UCSD-AML1 (cell line): ENCODE results near the gene E2F4.

Experiments
- DNase-seq: peaks from one replicate; lab custom pipeline; 2025; ENCODE audit not compliant: unreplicated experiment; lab: John Stamatoyannopoulos, UW

Gene E2F4

GRCh38 chr16:67207249-67208091 is 15.5 kb downstream of the E2F4 start:
- DNase-seq, result peak; percentile 26

GRCh38 chr16:67208154-67208896 is 16.4 kb downstream of the E2F4 start:
- no peak for DNase-seq

GRCh38 chr16:67209565-67209964 is 17.6 kb downstream of the E2F4 start:
- no peak for DNase-seq

- DNase-seq, result no peak
These were observed 18.3 kb downstream of the E2F4 start for GRCh38 chr16:67210069-67210937.

DNA sequence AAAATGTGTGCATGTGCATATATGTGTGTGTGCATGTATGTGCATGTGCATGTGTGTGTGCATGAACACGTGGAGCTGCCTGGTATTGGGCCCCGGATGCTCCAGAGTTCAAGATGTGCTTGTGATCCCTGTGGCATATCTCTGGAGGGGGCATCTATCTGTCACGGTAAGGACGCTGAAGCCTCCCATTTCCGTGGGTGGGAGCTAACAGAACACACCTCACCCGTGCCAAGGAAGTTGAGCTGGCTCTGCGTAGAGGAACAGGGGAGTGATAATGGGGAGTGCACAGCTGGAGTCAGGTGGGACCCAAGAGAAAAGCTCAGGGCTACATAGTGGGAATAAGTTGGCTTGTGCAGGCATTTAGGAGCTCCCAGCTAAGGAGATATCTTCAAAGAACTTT is 19.7 kb downstream of the E2F4 start:
- no peak for DNase-seq

DNA sequence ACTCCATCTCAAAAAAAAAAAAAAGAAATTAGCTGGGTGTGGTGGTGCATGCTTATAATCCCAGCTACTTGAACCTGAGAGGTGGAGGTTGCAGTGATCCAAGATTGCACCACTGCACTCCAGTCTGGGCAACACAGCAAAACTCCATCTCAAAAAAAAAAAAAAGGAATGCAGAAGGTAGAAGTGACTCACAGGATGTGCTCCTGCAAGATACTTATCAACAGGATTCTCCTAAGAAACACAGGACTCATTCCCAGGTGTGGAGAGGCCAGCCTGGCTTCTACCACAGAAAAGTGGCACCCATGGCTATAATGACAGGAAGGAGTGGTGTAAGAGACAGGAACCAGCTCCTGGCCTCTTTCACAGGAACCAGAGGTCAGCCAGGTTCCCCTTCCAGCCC is 20.8 kb downstream of the E2F4 start:
- DNase-seq, result no peak

DNA sequence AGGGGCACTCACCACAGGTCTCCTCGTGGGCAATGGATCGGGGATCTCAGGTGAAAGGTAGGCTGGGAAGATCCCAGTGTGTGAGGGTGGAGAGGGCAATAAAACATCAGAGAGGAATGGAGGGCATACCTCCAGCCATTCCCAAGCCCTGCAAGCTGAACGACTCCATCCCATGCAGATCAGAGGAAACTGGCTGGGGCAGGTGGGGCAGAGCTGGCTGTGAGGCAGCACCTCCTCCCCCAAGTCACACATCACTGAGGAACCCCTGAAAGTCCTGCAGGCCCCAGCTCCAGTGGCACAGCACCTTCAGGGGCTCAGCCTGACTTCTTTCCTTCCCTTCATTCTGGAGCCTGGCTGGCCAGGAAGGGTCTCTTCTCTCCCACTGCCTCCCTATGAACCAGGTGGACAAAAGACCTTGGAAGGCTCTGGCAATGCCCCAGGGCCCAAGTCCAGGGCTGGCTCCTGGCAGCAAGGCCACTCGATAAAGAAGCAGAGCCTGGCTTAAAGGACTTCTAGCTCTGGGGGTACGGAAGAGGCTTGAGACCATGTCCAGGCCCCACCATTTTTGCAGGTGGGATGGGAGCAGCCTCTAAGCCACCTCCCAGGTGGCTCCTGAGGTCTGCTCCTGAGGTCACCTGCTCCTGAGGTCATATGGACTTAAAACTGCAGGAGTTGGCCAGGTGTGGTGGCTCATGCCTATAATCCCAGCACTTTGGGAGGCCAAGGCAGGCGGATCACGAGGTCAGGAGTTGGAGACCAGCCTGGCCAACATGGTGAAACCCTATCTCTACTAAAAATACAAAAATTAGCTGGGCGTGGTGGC is 21.5 kb downstream of the E2F4 start:
- DNase-seq, result no peak

DNA sequence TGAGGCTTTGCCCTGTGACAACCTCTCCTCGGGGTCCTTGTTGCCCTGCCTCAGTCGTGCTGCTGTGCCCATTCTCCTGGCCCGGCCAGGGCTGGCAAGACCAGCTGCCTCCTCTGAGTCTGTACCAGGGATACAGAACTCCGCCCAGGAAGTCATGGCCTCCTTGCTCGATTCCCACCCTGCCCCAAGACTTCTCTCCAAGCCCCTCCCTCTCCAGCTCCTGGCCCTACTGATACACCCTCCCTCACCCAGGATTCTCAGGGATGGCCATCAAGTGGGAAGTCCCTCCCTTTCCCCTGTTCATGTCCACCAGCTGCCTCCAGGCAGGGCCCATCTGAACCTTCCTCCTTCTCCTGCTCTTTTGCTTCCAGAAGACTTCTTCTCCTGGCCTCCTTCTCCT is 23.8 kb downstream of the E2F4 start:
- peak; percentile 34 for DNase-seq

DNA sequence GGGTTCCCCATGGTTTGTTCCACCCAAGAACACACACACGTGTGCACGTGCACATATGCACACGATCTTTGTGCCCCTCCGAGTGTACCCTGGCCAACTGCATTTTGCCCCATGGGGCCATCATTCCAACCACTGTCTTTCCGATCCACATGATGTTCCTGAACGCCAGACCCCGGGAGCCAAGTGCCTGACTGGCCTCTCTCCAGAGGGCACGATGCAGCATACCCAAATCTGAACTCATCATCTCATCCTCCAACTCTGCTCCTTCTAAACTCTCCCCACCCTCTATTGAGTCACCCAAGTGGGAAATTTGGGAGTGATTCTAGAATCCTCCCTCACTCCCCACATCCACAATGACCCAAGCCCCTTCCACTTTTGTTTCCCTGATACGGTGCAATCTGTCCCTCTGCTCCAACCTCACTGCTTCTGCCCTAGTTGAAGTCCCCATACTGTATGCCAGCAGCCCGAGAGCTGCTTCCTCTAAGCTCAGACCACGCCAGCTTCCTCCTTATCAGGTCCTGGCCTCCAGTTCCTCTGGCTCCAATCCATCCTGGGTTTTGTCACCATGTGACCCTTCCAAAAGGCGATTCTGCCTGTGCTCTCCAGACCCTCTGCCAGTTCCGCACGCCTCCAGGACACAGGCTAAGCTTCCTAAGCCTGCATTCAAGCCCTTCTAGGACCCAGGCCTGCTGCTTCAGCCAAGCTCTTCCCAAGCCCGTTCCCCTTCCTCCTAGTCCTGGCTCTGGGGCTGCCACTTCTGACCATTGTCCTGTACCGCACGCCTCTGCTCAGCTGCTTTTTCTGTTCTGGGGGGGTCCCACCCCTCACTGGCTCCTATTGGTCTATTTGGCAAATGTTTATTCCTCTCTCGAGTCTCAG is 24.9 kb downstream of the E2F4 start:
- DNase-seq, result peak; percentile 78

DNA sequence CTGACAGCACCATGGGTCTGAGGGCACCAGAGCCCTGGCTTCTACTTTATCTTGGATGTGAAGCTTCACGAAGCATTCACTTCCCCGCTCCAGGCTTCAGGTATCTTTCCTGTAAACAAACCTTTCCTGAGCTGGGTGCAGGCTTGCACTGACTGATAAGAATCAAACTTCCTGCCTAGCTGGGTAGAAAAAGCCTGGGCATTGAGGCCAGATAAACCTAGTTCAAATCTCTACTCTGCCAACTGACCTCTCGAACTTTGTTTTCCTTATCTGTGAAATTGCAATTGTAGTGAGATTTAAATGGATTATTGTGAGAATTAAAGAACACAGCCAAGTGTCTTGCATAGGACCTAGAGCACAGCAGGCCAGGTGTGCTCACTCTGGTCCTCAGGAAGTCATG is 32.0 kb downstream of the E2F4 start:
- DNase-seq, result no peak

DNA sequence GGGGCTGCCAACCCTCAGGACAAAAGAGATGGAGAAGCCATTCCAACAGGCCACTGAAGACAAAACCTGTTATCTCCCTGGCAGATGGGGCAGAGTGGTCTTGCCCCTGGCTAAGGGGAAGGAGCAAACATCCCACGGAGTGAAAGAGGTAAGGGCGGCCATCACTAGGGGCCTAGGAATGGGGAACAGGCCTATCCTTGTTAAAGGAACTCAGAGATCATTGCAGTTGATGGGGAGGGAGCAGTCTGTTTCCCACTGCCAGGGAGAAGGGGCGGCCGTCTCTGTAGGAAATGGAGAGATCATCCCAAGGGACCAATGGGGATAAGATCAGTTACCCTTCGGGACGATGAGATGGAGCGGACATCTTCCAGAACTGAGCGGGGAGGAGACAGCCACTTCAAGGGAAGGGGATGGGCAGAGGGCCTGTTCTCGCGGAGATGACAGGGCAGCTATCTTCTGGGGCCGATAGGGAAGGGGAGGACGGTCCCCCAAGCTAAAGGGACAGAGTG is 34.4 kb downstream of the E2F4 start:
- DNase-seq, result no peak

DNA sequence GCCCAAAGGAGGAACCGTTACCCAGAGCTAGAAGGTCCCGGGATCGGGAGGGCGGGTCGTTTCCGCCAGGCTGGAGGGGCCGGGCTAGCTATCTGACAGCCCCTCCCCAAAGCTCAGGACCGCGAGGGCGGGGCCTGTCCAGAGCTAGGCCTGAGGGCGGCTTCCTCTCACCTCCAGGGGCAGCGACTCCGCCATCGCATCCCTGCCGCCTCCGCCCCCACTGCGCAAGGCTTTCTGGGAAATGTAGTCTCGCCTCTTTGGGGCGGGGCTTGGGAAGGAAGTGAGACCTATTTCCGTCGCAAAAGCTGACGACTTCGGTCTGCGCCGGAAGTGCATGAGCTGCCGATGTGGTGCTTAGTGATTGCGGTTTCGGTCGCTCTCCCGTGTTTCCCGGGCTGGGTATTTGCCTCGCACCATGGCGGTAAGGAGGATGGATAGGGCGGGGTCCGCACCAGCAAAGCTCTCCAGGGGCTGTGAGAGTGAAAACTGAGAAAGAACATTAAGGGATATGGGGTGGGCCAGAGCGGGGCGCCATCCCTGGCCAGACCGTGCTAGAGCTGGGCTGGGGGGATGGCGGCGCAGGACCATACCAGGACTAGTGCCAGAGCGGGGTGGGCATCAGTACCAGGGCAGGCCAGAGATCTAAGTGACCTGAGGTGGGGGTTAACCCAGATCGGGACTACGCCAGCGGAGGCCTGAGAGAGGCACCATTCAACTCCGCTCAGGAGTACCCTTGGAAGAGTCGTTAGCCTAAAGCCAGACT is 35.0 kb downstream of the E2F4 start, which contains the start of gene TMEM208:
TMEM208 (plus strand) TSS at position 327 of the 763 bp plus-strand sequence; CDS start at position 416, 89 bp downstream.
- DNase-seq, result peak; percentile 99

- no peak for DNase-seq
These were observed 35.6 kb downstream of the E2F4 start for GRCh38 chr16:67227567-67227921.

DNA sequence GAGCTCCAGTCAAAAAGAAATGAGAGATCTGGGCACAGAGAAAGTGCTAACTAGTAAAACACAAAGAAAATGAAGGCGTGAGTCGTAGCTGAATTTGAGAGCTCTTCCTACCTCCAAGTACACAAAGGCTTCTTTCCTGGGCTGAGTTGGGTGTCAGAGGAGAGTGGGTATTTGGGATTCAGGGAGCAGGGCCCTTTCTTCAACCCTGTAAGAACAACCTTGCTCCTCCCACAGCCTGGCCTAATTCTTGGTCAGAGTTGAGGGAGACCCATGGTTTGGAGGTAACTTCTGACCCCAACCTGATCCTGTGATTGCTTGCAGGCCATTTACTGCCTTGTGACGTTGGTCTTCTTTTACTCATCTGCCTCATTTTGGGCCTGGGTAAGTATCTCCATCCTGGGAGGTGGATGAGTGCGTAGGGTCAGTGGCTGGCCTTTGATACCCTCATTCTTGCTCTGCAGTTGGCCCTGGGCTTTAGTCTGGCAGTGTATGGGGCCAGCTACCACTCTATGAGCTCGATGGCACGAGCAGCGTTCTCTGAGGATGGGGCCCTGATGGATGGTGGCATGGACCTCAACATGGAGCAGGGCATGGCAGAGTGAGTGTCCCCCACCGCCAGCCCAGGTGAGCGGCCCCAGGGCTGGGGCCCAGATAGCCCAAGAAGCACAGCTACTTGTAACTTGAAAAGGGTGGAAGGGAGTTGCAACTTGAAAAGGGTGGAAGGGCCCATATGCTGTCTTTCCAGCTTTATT is 36.3 kb downstream of the E2F4 start:
- DNase-seq, result no peak

- no peak for DNase-seq
These were observed 37.0 kb downstream of the E2F4 start for GRCh38 chr16:67228905-67229304.

GRCh38 chr16:67229906-67230808 is 38.2 kb downstream of the E2F4 start:
- DNase-seq, result no peak
